ENCODE results near the gene NCAM1. TPM values are rescaled to one million over a fixed set of nuclear protein-coding genes. Genes with fewer than 3 reads are reported as not detected.

NCAM1 gene
- total RNA-seq, 1 experiment from 2014 or later = not detected

DNA sequence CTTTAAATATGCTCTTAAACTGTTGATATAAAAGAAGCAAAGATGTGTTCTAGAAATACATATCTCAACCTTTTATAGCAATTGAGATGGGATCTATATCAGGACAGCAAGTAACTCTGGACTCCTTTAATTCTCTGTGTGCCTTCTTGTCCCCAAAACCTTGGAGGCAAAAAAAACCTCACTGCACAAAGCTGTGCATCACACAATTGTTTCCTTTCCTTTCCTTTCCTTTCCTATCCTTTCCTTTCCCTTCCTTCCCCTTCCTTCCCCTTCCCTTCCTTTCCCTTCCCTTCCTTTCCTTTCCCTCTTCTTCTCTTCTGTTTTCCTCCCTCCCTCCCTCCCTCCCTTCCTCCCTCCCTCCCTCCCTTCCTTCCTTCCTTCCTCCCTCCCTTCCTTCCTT lies 343.7 kb downstream of the NCAM1 start:
- ChIA-PET POLR2A (ENCODE audit: unreplicated experiment) (no interaction called here), CTCF (no interaction called here)
- Histone ChIP-seq H3K9me3 (ENCODE audit: low read length) (no peaks in the 10 kb centered on the region), H3K27ac (ENCODE audit: low read length) (no peak overlapping the region), H4K20me1 (ENCODE audit: low read length) (no peaks in the 10 kb centered on the region), H3K9me2 (replicated peaks; ENCODE audit: low read length) (no peaks in the 10 kb centered on the region), H3K36me3 (ENCODE audit: low read depth, low read length) (no peaks in the 10 kb centered on the region), H3F3A (ENCODE audit: low read length, unreplicated experiment) (no peaks in the 10 kb centered on the region), H2AFZ (ENCODE audit: low read length) (no peak overlapping the region), H3K4me1 (ENCODE audit: insufficient read depth, low read length) (0 out of 2 replicates have a peak, but pooled peaks cover 4% of the 10 kb centered on the region), H3K4me3 (ENCODE audit: low read length) (no peak overlapping the region), H3K4me2 (ENCODE audit: low read length) (no peak overlapping the region), H3K27me3 (ENCODE audit: low read length) (peaks cover 10% of the 10 kb centered on the region; the same call in 1 of the 2 replicates), H3K9ac (ENCODE audit: low read length) (no peak overlapping the region), H3K79me2 (ENCODE audit: low read length) (no peaks in the 10 kb centered on the region)
- no peak for DNase-seq
- intact Hi-C loops (cut with micrococcal nuclease) = loop anchor here (1.0 to 5.0 kb wide), 5 partner anchors 189 to 957 kb away; no protein-coding TSS in a partner anchor
- TF ChIP-seq EZH2 (IDR thresholded peaks at IDR 0.05; ENCODE audit: low read length, unreplicated experiment) (no peak), EZH2phosphoT487 (IDR thresholded peaks at IDR 0.05; ENCODE audit: borderline replicate concordance, low read length) (no peak)
- TF ChIP-seq, protein P1, sequence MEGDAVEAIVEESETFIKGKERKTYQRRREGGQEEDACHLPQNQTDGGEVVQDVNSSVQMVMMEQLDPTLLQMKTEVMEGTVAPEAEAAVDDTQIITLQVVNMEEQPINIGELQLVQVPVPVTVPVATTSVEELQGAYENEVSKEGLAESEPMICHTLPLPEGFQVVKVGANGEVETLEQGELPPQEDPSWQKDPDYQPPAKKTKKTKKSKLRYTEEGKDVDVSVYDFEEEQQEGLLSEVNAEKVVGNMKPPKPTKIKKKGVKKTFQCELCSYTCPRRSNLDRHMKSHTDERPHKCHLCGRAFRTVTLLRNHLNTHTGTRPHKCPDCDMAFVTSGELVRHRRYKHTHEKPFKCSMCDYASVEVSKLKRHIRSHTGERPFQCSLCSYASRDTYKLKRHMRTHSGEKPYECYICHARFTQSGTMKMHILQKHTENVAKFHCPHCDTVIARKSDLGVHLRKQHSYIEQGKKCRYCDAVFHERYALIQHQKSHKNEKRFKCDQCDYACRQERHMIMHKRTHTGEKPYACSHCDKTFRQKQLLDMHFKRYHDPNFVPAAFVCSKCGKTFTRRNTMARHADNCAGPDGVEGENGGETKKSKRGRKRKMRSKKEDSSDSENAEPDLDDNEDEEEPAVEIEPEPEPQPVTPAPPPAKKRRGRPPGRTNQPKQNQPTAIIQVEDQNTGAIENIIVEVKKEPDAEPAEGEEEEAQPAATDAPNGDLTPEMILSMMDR (conservative IDR thresholded peaks at IDR 0.05; ENCODE audit: low read depth, low read length) = no peak
- ATAC-seq = no peak
- BruUV-seq (replicated peaks) = no TSS peak

DNA sequence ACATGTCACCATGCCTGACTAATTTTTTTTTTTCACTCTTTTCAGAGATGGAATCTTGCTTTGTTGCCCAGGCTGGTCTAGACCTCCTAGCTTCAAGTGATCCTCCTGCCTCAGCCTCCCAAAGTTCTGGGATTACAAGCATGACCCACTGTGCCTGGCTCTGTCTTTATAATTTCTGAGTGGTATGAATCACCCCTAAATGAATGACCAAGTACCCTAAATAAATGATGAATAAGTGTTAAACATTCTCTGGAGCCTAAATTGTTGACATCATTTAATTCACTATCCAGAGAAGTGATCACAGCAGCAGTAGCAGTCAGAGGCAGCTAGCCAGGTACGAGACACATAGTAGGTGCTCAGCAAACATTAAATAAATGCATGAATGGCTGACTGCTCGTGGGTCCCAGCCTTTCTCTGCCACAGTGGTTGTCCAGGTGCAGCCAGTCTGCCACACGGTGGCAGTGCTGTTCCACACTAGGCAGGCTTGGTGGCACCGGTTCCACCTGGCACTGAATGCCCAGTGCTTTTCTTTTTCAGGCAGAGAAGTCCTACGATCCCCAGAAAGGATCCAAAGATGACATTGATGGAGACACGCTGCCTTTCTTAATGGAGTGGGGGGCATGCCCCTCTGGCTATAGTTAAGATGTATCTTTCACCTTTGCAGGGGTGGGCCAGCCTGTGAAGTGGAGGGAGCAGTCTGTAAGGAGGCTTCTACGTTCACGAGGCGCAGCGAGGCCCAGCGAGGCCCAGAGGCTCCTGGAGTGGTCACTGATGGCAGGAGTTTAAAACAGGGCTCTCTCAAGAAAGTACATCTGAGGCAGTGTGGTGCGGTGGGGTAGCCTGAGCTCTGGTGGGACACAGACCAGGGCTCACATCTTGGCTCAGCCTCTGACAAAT lies 344.5 kb downstream of the NCAM1 start:
- peak; percentile 100 for ATAC-seq
- CTCF ChIA-PET = no interaction called here
- Histone ChIP-seq H3K79me2 (ENCODE audit: low read length) (no peaks in the 10 kb centered on the region), H3K4me3 (ENCODE audit: low read length) (no peak overlapping the region), H3K9me2 (replicated peaks; ENCODE audit: low read length) (no peaks in the 10 kb centered on the region), H2AFZ (ENCODE audit: low read length) (no peak overlapping the region), H3K4me1 (ENCODE audit: insufficient read depth, low read length) (0 out of 2 replicates have a peak, but pooled peaks cover 4% of the 10 kb centered on the region), H3K4me2 (ENCODE audit: low read length) (no peak overlapping the region), H3K36me3 (ENCODE audit: low read depth, low read length) (no peaks in the 10 kb centered on the region), H3K9me3 (ENCODE audit: low read length) (no peaks in the 10 kb centered on the region), H3F3A (ENCODE audit: low read length, unreplicated experiment) (no peaks in the 10 kb centered on the region), H3K27me3 (ENCODE audit: low read length) (peaks cover 3% of the 10 kb centered on the region; the same call in 1 of the 2 replicates), H4K20me1 (ENCODE audit: low read length) (no peaks in the 10 kb centered on the region), H3K9ac (ENCODE audit: low read length) (no peak overlapping the region), H3K27ac (ENCODE audit: low read length) (no peak overlapping the region)
- intact Hi-C loops (cut with micrococcal nuclease) = loop anchor here (1.0 to 5.0 kb wide), 5 partner anchors 189 to 957 kb away; no protein-coding TSS in a partner anchor
- POLR2A ChIA-PET (ENCODE audit: unreplicated experiment) = no interaction called here
- peak; percentile 90 for DNase-seq
- no peak for TF ChIP-seq EZH2phosphoT487 (IDR thresholded peaks at IDR 0.05; ENCODE audit: borderline replicate concordance, low read length)
- TF ChIP-seq, protein P1 (conservative IDR thresholded peaks at IDR 0.05; ENCODE audit: low read depth, low read length) = peak; percentile 99
- BruUV-seq (replicated peaks) = no TSS peak

DNA sequence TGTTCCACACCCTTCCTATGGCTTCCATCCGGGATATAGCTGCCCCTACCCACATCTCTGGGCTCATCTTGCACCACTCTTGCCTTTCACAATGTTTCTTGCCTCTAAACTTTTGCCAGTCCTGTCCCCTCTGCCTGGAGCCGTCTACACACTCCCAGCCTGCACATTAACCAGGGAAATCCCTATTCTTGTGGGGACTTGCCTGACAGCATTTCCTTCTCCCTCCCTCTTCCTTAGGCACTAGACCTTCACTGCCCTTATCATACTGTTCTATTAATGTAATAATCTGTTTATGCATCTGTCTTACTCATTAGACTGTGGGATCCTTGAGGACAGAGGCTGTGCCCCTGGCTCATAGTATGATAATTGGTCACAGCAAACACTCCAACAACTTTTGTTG lies 347.4 kb downstream of the NCAM1 start:
- Histone ChIP-seq H3K9ac (ENCODE audit: low read length) (no peak overlapping the region), H3K27me3 (ENCODE audit: low read length) (no peaks in the 10 kb centered on the region), H3K27ac (ENCODE audit: low read length) (no peak overlapping the region), H2AFZ (ENCODE audit: low read length) (no peak overlapping the region), H4K20me1 (ENCODE audit: low read length) (no peaks in the 10 kb centered on the region), H3K4me1 (ENCODE audit: insufficient read depth, low read length) (0 out of 2 replicates have a peak, but pooled peaks cover 7% of the 10 kb centered on the region), H3K4me2 (ENCODE audit: low read length) (no peak overlapping the region), H3K4me3 (ENCODE audit: low read length) (no peak overlapping the region), H3F3A (ENCODE audit: low read length, unreplicated experiment) (no peaks in the 10 kb centered on the region), H3K79me2 (ENCODE audit: low read length) (no peaks in the 10 kb centered on the region), H3K9me2 (replicated peaks; ENCODE audit: low read length) (no peaks in the 10 kb centered on the region), H3K36me3 (ENCODE audit: low read depth, low read length) (no peaks in the 10 kb centered on the region), H3K9me3 (ENCODE audit: low read length) (no peaks in the 10 kb centered on the region)
- TF ChIP-seq, protein P1 (conservative IDR thresholded peaks at IDR 0.05; ENCODE audit: low read depth, low read length) = no peak
- no peak for TF ChIP-seq EZH2 (IDR thresholded peaks at IDR 0.05; ENCODE audit: low read length, unreplicated experiment)
- no peak for TF ChIP-seq EZH2phosphoT487 (IDR thresholded peaks at IDR 0.05; ENCODE audit: borderline replicate concordance, low read length)
- ChIA-PET POLR2A (ENCODE audit: unreplicated experiment) (no interaction called here), CTCF (no interaction called here)
- intact Hi-C loops (cut with micrococcal nuclease) = loop anchor here (5.0 kb wide), 1 partner anchor 954 kb away; no protein-coding TSS in a partner anchor
- no TSS peak for BruUV-seq (replicated peaks)
- ATAC-seq (no peak), DNase-seq (no peak)

Data from PC-3 (cell line).